HG03103 (cell line): Measurements from ENCODE around the gene ZBTB7C.

ENCODE experiments used
- ATAC-seq: cut with Tn5 transposase; IDR thresholded peaks from one replicate; pipeline ENCODE4 v1.9.1; 2021; ENCODE audit warnings: low read depth; ENCODE audit not compliant: unreplicated experiment

ZBTB7C gene

GRCh38 chr18:48077291-48077690 lies 331.9 kb downstream of the ZBTB7C start:
- no peak for ATAC-seq

DNA sequence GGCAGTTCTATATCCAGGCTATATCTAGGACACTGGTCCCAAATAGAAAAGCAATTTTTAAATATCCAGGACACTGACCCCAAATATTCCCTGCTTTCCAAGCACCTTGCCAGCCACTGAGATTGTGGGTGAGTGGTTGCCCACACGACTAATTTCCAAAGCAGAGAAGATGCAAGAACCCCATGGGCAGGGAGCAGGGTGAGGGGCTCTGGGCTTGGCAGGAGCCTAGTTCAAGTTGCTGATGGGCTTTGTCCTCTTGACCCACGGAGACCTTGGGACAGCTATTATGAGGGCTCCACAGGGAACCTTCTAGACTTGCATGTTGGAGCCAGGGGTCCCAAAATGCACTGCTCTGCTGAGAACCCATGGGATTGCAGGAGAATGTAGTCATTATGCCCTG lies 332.7 kb downstream of the ZBTB7C start:
- ATAC-seq, result no peak

DNA sequence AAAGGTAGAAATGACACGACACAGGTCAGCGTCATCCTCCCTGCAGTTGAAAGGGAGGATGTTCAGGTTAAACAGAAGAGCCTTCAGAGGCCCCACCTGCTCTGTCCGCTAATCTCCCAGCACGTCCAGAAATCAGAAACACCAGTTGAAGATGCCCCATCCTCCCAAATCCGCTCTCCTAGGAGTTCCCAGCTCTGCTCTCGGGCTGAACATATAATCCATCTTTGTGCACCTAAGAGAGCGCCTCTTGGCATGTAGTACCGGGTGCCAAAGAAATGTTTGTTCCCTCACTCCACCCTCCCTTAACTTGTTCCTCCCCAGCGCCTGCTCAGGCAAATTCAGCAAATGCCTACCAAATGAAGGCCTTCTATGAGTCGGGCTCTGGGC lies 333.5 kb downstream of the ZBTB7C start:
- ATAC-seq, result no peak

- no peak for ATAC-seq
Measured at GRCh38 chr18:48074929-48075706, 334.1 kb downstream of the ZBTB7C start.

DNA sequence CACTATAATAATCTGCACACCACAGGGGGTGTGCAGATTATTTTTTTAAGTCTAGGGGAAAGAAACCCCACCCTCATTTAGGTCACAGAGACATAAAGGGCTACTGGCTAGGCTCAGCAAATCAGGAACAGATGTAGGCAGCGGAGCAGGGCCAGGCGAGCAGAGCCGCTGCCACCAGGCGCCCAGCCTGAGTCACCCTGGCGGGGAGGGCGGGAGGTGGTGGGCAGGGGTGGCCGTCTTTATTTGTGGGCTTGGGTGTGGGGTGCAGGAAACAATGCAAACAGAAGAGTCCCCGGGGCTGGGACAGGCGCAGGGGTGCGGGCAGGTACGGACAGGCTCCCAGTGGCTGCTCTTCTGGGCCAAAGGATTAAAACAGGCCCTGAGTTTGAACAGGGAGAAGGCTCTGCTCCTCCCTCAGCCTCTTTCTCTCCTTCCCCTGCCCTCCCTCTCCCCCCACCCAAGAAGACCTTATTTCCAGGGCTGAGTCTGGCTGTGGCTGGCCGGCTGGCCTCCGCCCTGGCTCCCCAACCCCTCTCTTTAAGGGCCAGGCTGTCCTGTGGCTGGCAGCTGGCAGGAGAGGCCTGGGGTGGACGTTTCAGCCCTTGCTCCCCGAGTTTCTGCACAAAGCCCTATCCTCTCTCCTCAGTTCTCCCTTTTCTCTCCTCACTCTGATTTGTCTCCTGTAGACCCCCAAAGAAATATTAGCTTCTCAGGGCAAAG lies 335.8 kb downstream of the ZBTB7C start:
- ATAC-seq, result no peak

GRCh38 chr18:48072428-48073204 lies 336.6 kb downstream of the ZBTB7C start:
- no peak for ATAC-seq

- no peak for ATAC-seq
Measured at GRCh38 chr18:48068916-48069445, 340.2 kb downstream of the ZBTB7C start.

GRCh38 chr18:48066225-48066652 lies 342.9 kb downstream of the ZBTB7C start:
- no peak for ATAC-seq

- no peak for ATAC-seq
Measured at GRCh38 chr18:48065601-48065995, 343.6 kb downstream of the ZBTB7C start.

GRCh38 chr18:48064978-48065600 lies 344.1 kb downstream of the ZBTB7C start:
- no peak for ATAC-seq

DNA sequence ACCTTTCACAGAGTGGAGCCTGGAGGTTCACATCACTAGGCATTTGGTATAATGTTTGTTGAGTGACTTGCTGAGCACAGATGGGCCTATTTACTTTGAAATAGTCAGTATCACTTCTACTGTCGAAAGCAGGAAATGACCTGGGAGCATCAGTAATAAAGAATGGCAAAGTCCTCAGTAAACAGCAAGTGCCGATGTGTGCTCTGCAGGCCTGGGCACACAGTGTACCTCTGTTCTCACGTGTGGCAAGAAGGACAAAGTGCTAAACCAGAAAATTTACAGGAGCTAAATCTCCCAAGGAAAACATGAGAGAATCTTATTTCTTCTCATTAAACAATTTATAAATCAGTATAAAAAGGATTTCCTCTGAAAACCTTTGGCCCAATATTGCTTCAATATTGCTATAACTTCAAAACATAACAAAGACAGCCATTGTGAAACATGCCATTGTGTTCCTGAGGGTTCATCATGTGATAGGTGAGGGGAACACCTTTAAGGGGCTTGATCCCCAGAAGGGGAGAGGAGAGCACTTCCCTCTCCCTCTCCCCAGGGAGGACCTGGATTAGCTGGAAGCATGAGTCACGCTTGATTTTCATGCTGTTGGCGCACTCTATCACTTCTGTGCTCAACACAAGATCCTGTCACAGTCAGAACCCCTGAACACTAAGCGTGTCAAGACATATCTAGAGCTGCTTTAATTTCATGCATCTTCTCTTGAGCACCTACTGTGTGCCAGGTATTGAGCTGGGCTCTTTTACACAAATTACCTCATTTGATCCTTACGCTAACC lies 347.2 kb downstream of the ZBTB7C start:
- ATAC-seq, result no peak

GRCh38 chr18:48060970-48061369 lies 348.2 kb downstream of the ZBTB7C start:
- no peak for ATAC-seq

DNA sequence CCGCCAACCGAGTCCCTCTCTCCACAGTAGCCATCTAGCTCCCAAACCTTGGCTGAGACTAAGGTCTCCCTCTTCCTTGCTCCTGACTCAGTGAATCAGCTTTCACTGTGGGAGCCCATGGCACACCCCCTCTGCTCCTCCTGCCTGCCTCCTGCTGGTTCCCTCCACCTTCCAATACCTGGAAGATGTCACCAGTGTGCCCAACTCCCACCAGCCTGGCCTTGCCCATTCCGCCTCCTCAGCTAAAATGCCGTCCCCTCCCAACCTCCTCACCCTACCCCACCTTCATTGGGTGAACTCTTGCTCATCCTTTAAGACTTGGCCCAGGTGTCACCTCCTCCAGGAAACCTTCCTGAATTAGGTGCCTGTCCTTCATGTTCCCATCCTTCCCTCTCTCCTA lies 348.8 kb downstream of the ZBTB7C start:
- no peak for ATAC-seq

GRCh38 chr18:48059455-48060010 lies 349.6 kb downstream of the ZBTB7C start:
- no peak for ATAC-seq

DNA sequence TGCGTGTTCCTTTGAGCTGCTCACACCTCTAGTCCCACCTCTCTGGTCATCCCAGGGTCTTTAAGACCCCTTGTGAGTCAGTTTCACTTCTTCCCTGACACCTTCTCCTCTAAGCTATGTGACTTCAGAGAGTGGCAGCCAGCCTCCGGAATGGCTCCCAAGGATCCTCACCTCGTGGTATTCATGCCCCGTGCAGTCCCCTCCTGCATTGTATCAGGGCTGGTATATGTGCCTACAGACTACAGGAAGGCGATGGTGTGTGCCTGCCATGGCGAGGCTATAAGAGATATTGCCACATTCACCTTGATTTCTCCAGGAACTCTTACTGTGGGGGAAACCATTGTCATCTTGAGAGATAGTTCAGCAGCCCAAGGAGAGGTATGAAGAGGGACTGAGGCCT lies 350.7 kb downstream of the ZBTB7C start:
- ATAC-seq, result no peak

DNA sequence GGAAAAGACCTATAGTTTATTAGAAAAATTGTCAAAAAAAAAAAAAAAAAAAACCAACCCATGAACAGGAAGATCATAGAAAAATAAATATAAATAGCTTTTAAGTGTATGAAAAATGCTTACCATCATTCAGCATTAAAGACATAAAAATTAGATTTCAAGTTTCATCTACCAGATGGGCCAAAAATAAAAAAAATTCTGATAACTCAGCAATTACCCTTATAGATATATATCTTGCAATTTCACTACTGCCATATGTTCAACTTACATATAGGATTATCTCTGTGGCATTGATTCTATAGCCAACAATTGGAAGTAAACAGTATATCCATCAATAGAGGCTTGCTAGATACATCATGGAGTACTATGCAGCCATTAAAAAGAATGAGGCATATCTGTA lies 352.2 kb downstream of the ZBTB7C start:
- ATAC-seq, result no peak

GRCh38 chr18:48055351-48055750 lies 353.8 kb downstream of the ZBTB7C start:
- no peak for ATAC-seq

- no peak for ATAC-seq
Measured at GRCh38 chr18:48053881-48054816, 355.0 kb downstream of the ZBTB7C start.
